Uterus (tissue), 2 donors: Measurements from ENCODE around the gene SPATA6.

ENCODE experiments used
- CTCF ChIP-seq, 4 experiments: fragments of 200-600 bp in 2 of 4; fragments of 450-650 bp in 2 of 4; sonication (generic) in 2 of 4; IDR thresholded peaks; one replicate each; pipeline ENCODE4 v1.5.1; 2016 to 2019; ENCODE audit warnings: antibody characterized with exemption in 4 of 4, mild to moderate bottlenecking in 2 of 4, moderate library complexity in 1 of 4
- POLR2A ChIP-seq, 2 donors: fragments of 450-650 bp; IDR thresholded peaks; one replicate each; pipeline ENCODE4 v1.6.1; 2016; ENCODE audit warnings: antibody characterized with exemption in 2 of 2, mild to moderate bottlenecking in 1 of 2, moderate library complexity in 1 of 2

DNA sequence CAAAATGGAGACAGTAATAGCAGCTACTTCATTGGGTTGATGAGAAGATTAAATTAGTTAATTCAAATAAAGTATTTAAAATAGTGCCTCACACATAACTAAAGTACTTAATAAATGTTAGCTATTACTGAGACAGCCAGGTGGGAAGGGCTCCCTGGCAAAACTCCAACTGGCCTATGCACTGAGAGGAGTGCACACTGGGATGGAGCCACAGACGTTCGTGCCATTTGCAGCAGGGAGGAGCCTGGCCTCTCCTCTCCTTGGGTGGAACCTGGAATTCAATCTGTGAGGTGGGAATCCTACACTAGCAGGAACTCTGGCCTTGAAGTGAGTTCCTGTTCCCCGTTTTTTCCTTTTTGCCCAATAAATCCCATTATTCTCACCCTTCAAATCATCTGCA is 221.4 kb downstream of the SPATA6 start:
- TF ChIP-seq CTCF (IDR thresholded peaks at IDR 0.05) = no peak
- TF ChIP-seq POLR2A (IDR thresholded peaks at IDR 0.05) = no peak
